ENCODE measurements around the gene LYZL2. TPM values are rescaled to one million over a fixed set of nuclear protein-coding genes. Genes with fewer than 3 reads are reported as not detected.
"Not testable (repeated sequence)": the region's sequence is repeated elsewhere in the genome, so short reads cannot be mapped to it uniquely, and the experiment has no call there.

The LYZL2 gene
- total RNA-seq, 1 donor from 2014 or later = not detected

- Histone ChIP-seq H3K4me1 (peaks cover 5% of the 10 kb centered on the region), H3K27ac (no peak overlapping the region), H3K4me3 (peak overlapping the region; percentile 34), H3K9me3 (no peaks in the 10 kb centered on the region), H3K36me3 (no peaks in the 10 kb centered on the region), H3K27me3 (ENCODE audit: low read depth) (no peaks in the 10 kb centered on the region)
- ATAC-seq (peak; percentile 65 to 82), DNase-seq (no peak)
- intact Hi-C loops (cut with DNase I) = no loop called here
- peak; percentile 79 for TF ChIP-seq CTCF (IDR thresholded peaks at IDR 0.05)
These were observed 41.6 kb upstream of the LYZL2 start for GRCh38 chr10:30671026-30671616.

- ATAC-seq; intact Hi-C loops (cut with DNase I); H3K9me3 ChIP-seq: not testable (repeated sequence)
These were observed 38.4 kb upstream of the LYZL2 start for GRCh38 chr10:30667982-30668381.

GRCh38 chr10:30663403-30663802, 33.9 kb upstream of the LYZL2 start:
- ATAC-seq = peak; percentile 61 to 69
- H3K36me3 ChIP-seq; H3K4me3 ChIP-seq; H3K27me3 ChIP-seq (ENCODE audit: low read depth); intact Hi-C loops (cut with DNase I); H3K27ac ChIP-seq; DNase-seq; H3K4me1 ChIP-seq; H3K9me3 ChIP-seq: not testable (repeated sequence)

More at GRCh38 chr10:30667982-30668381, 38.4 kb upstream of the LYZL2 start:
- not testable (repeated sequence) for H3K4me1 ChIP-seq; DNase-seq; H3K27ac ChIP-seq; H3K27me3 ChIP-seq (ENCODE audit: low read depth); H3K4me3 ChIP-seq; H3K36me3 ChIP-seq

- Histone ChIP-seq H3K9me3 (no peaks in the 10 kb centered on the region), H3K27ac (no peak overlapping the region), H3K4me1 (no peaks in the 10 kb centered on the region), H3K4me3 (no peak overlapping the region), H3K27me3 (ENCODE audit: low read depth) (no peaks in the 10 kb centered on the region), H3K36me3 (no peaks in the 10 kb centered on the region)
- peak; percentile 49 for ATAC-seq
- DNase-seq = no peak
- intact Hi-C loops (cut with DNase I) = no loop called here
- TF ChIP-seq CTCF (IDR thresholded peaks at IDR 0.05) = no peak
These were observed 33.3 kb upstream of the LYZL2 start for GRCh38 chr10:30662814-30663213.

GRCh38 chr10:30660314-30660713, 30.8 kb upstream of the LYZL2 start:
- DNase-seq; H3K27ac ChIP-seq; H3K36me3 ChIP-seq; H3K27me3 ChIP-seq (ENCODE audit: low read depth); H3K4me1 ChIP-seq; intact Hi-C loops (cut with DNase I); ATAC-seq; H3K9me3 ChIP-seq; H3K4me3 ChIP-seq: not testable (repeated sequence)

- no peak overlapping the region for H3K27ac ChIP-seq
- H3K4me1 ChIP-seq = no peaks in the 10 kb centered on the region
- ATAC-seq = no peak
- no peak overlapping the region for H3K4me3 ChIP-seq
- no peak for DNase-seq
- no peaks in the 10 kb centered on the region for H3K9me3 ChIP-seq
- TF ChIP-seq CTCF (IDR thresholded peaks at IDR 0.05) = no peak
- no peaks in the 10 kb centered on the region for H3K27me3 ChIP-seq (ENCODE audit: low read depth)
- intact Hi-C loops (cut with DNase I) = no loop called here
- no peaks in the 10 kb centered on the region for H3K36me3 ChIP-seq
These were observed 26.7 kb upstream of the LYZL2 start for GRCh38 chr10:30656233-30656632.

GRCh38 chr10:30655001-30655400, 25.4 kb upstream of the LYZL2 start:
- H3K27me3 ChIP-seq (ENCODE audit: low read depth); ATAC-seq; H3K4me3 ChIP-seq; DNase-seq; H3K36me3 ChIP-seq; H3K9me3 ChIP-seq; intact Hi-C loops (cut with DNase I); H3K4me1 ChIP-seq; H3K27ac ChIP-seq: not testable (repeated sequence)

GRCh38 chr10:30651470-30652397, 22.2 kb upstream of the LYZL2 start:
- not testable (repeated sequence) for H3K27ac ChIP-seq
- DNase-seq = peak; percentile 53
- ATAC-seq = peak; percentile 71 to 73

More at GRCh38 chr10:30651470-30652397, 22.2 kb upstream of the LYZL2 start:
- H3K9me3 ChIP-seq; H3K4me1 ChIP-seq; intact Hi-C loops (cut with DNase I); H3K4me3 ChIP-seq; H3K36me3 ChIP-seq; H3K27me3 ChIP-seq (ENCODE audit: low read depth): not testable (repeated sequence)
